Upper lobe of left lung (tissue), 6 donors: ENCODE results near the gene SPG11. TPM values are rescaled to one million over a fixed set of nuclear protein-coding genes. Genes with fewer than 3 reads are reported as not detected.
"Not testable (repeated sequence)": the region's sequence is repeated elsewhere in the genome, so short reads cannot be mapped to it uniquely, and the experiment has no call there.

Experiments used
- ATAC-seq, 2 donors: fragments of 200-7000 bp; cut with Tn5 transposase; one replicate each; pipeline ENCODE4 v1.9.1; 2022; ENCODE audit warnings: mild to moderate bottlenecking in 2 of 2, moderate library complexity in 2 of 2; ENCODE audit not compliant: low FRiP score in 2 of 2
- DNase-seq, 2 donors: peaks; one replicate each; pipeline ENCODE4 v3.0.0-alpha.2; 2019 to 2020
- H3K27ac ChIP-seq, 4 donors: fragments of 200-600 bp; sonication (generic); one replicate each; pipeline ENCODE4 v1.5.1; 2016 to 2019
- H3K27me3 ChIP-seq, 4 donors: fragments of 200-600 bp; sonication (generic); one replicate each; pipeline ENCODE4 v1.5.1; 2017 to 2019
- H3K36me3 ChIP-seq, 4 donors: fragments of 200-600 bp; sonication (generic); one replicate each; pipeline ENCODE4 v1.5.1; 2016 to 2019
- H3K4me1 ChIP-seq, 4 donors: fragments of 200-600 bp; sonication (generic); one replicate each; pipeline ENCODE4 v1.5.1; 2018 to 2019
- H3K4me3 ChIP-seq, 4 donors: fragments of 200-600 bp; sonication (generic); one replicate each; pipeline ENCODE4 v1.5.1; 2017 to 2019; ENCODE audit warnings: mild to moderate bottlenecking in 2 of 4, moderate library complexity in 1 of 4
- H3K9me3 ChIP-seq, 4 donors: fragments of 200-600 bp; sonication (generic); one replicate each; pipeline ENCODE4 v1.5.1; 2018 to 2019
- EP300 ChIP-seq, 4 donors: sonication (generic); formaldehyde crosslinking; IDR thresholded peaks; one replicate each; pipeline ENCODE4 v1.5.1; 2017; ENCODE audit warnings: antibody characterized with exemption in 4 of 4, control low read depth in 2 of 4
- POLR2A ChIP-seq, 4 donors: fragments of 450-650 bp; IDR thresholded peaks; one replicate each; pipeline ENCODE4 v1.5.1; 2016 to 2017; ENCODE audit warnings: antibody characterized with exemption in 4 of 4, mild to moderate bottlenecking in 2 of 4
- POLR2AphosphoS5 ChIP-seq, 2 donors: sonication (generic); formaldehyde crosslinking; IDR thresholded peaks; one replicate each; pipeline ENCODE4 v1.5.1; 2017; ENCODE audit warnings: antibody characterized with exemption in 2 of 2
- WGBS, 2 donors: methylation state at CpG; one replicate each; pipeline ENCODE4 v1.1.5; 2017 to 2018; 5-methylcytosine and 5-hydroxymethylcytosine counted together
- total RNA-seq, 6 donors: library from RNA; depleted of rRNA in 4 of 6; stranded (reverse); fragments of >200 nt in 4 of 6; gene quantifications; one replicate each; pipeline versions ENCODE4 v1.1.0 to v1.2.1, GENCODE V29; 2016 to 2021
- TF ChIP-seq, protein P1 (sequence below), 6 experiments: fragments of 450-650 bp in 4 of 6; fragments of 200-600 bp in 2 of 6; sonication (generic) in 2 of 6; IDR thresholded peaks; one replicate each; pipeline ENCODE4 v1.5.1; 2016 to 2019; ENCODE audit warnings: antibody characterized with exemption in 6 of 6
- donor health status: DM: no; HTN: no; CAD: no; lungs with moderate emphysema.
- donor health status: DM: no; HTN: yes; CAD: no; lungs with severe emphysema.

SPG11 gene
- total RNA-seq, 6 donors from 2014 or later = 81.6 to 161 (median 97.4) TPM

DNA sequence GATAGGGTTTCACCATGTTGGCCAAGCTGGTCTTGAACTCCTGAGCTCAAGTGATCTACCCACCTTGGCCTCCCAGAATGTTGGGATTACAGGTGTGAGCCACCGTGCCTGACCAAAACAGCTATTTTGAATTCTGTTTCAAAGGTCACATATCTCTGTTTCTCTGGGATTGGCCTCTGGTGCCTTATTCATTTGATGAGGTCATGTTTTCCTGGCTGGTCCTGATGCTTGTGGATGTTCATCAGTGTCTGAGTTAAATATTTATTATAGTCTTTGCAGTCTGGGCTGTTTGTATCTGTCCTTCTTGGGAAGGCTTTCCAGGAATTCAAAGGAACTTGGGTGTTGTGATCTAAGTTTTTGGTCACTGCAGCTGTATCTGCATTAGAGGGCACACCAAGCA, 42.5 kb upstream of the SPG11 start:
- ATAC-seq = no peak
- DNase-seq = no peak
- TF ChIP-seq POLR2A (IDR thresholded peaks at IDR 0.05) (no peak), POLR2AphosphoS5 (IDR thresholded peaks at IDR 0.05) (no peak), EP300 (IDR thresholded peaks at IDR 0.05) (no peak)
- TF ChIP-seq, protein P1, sequence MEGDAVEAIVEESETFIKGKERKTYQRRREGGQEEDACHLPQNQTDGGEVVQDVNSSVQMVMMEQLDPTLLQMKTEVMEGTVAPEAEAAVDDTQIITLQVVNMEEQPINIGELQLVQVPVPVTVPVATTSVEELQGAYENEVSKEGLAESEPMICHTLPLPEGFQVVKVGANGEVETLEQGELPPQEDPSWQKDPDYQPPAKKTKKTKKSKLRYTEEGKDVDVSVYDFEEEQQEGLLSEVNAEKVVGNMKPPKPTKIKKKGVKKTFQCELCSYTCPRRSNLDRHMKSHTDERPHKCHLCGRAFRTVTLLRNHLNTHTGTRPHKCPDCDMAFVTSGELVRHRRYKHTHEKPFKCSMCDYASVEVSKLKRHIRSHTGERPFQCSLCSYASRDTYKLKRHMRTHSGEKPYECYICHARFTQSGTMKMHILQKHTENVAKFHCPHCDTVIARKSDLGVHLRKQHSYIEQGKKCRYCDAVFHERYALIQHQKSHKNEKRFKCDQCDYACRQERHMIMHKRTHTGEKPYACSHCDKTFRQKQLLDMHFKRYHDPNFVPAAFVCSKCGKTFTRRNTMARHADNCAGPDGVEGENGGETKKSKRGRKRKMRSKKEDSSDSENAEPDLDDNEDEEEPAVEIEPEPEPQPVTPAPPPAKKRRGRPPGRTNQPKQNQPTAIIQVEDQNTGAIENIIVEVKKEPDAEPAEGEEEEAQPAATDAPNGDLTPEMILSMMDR (IDR thresholded peaks at IDR 0.05) = no peak
- Histone ChIP-seq H3K4me1 (peaks cover 3 to 21% (median 14%) of the 10 kb centered on the region in 4 donors), H3K36me3 (no peaks in the 10 kb centered on the region), H3K9me3 (no peaks in the 10 kb centered on the region), H3K27ac (no peak overlapping the region), H3K27me3 (no peaks in the 10 kb centered on the region), H3K4me3 (no peak overlapping the region)
- 93 to 100% methylated on average over 1 of the region's 1 CpG for WGBS, 2 donors

DNA sequence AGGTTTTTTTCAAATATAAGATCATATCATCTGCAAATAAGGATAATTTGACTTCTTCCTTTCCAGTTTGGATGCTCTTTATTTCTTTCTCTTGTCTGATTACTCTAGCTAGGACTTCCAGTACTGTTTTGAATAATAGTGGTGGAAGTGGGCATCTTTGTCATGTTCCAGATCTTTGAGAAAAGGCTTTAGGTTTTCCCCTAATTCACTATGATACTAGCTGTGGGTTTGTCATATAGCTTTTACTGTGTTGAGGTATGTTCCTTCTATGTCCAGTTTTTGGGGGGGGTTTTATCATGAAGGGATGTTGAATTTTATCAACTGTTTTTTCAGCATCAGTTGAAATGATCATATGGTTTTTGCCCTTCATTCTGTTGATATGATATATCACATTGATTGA, 37.2 kb upstream of the SPG11 start:
- H3K4me3 ChIP-seq, ATAC-seq, H3K36me3 ChIP-seq, H3K27me3 ChIP-seq, H3K9me3 ChIP-seq, H3K27ac ChIP-seq, H3K4me1 ChIP-seq, DNase-seq: not testable (repeated sequence)

DNA sequence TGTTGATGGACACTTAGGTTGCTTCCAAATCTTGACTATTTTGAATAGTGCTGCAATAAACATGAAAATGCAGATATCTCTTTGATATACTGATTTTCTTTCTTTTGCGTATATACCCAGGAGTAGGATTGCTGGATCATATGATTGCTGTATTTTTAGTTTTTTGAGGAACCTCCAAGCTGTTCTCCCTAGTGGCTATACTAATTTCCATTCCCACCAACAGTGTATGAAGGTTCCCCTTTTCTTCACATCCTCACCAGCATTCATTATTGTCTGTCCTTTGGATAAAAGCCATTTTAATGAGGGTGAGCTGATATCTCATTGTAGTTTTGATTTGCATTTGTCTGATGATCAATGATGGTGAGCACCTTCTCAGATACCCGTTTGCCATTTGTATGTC, 35.2 kb upstream of the SPG11 start:
- no peaks in the 10 kb centered on the region for H3K4me1 ChIP-seq
- no peaks in the 10 kb centered on the region for H3K36me3 ChIP-seq
- no peak overlapping the region for H3K27ac ChIP-seq
- H3K9me3 ChIP-seq = no peaks in the 10 kb centered on the region
- H3K4me3 ChIP-seq = no peak overlapping the region
- H3K27me3 ChIP-seq = no peaks in the 10 kb centered on the region
- TF ChIP-seq POLR2AphosphoS5 (IDR thresholded peaks at IDR 0.05) (no peak), EP300 (IDR thresholded peaks at IDR 0.05) (no peak), POLR2A (IDR thresholded peaks at IDR 0.05) (no peak)
- TF ChIP-seq, protein P1 (IDR thresholded peaks at IDR 0.05) = no peak
- no peak for DNase-seq
- no peak for ATAC-seq
- WGBS, 2 donors = 87 to 91% methylated on average over 2 of the region's 2 CpGs

- ATAC-seq = no peak
- TF ChIP-seq, protein P1 (IDR thresholded peaks at IDR 0.05) = no peak
- TF ChIP-seq POLR2AphosphoS5 (IDR thresholded peaks at IDR 0.05) = no peak
- no peak for TF ChIP-seq POLR2A (IDR thresholded peaks at IDR 0.05)
- no peak for TF ChIP-seq EP300 (IDR thresholded peaks at IDR 0.05)
- H3K27ac ChIP-seq = no peak overlapping the region
- H3K4me1 ChIP-seq = no peaks in the 10 kb centered on the region
- H3K27me3 ChIP-seq = no peaks in the 10 kb centered on the region
- no peaks in the 10 kb centered on the region for H3K9me3 ChIP-seq
- no peak overlapping the region for H3K4me3 ChIP-seq
- no peak for DNase-seq
- no peaks in the 10 kb centered on the region for H3K36me3 ChIP-seq
Observed at GRCh38 chr15:44697014-44697413, 33.6 kb upstream of the SPG11 start.

DNA sequence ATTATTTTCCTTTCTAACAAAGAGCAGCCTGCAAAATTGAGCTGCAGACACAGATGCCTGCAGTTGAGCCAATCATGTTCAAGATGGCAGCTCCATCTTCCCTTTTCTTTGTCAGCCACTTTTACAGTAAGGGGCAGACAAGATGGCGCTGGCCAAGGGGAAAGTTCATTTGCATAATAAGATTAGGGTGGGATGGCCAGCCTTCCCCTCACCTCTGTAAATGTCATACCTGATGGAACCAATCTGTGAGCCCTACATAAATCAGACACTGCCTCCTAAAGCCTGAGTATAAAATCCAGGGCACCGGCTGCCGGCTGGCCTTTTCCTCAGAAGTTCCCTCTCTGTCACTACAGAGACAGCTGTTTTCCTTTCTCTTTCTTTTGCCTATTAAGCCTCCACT, 31.8 kb upstream of the SPG11 start:
- Histone ChIP-seq H3K9me3 (no peaks in the 10 kb centered on the region), H3K4me3 (no peak overlapping the region), H3K4me1 (no peaks in the 10 kb centered on the region), H3K27me3 (no peaks in the 10 kb centered on the region), H3K27ac (no peak overlapping the region), H3K36me3 (no peaks in the 10 kb centered on the region)
- 73 to 79% methylated on average over 3 of the region's 3 CpGs for WGBS, 2 donors
- no peak for TF ChIP-seq EP300 (IDR thresholded peaks at IDR 0.05)
- TF ChIP-seq POLR2A (IDR thresholded peaks at IDR 0.05) = no peak
- TF ChIP-seq, protein P1 (IDR thresholded peaks at IDR 0.05) = no peak
- TF ChIP-seq POLR2AphosphoS5 (IDR thresholded peaks at IDR 0.05) = no peak
- no peak for DNase-seq
- no peak for ATAC-seq
